IMR-90 (cell line): ENCODE data around the gene MERTK. TPM values are rescaled to one million over a fixed set of nuclear protein-coding genes. Genes with fewer than 3 reads are reported as not detected.

ENCODE experiments used
- ATAC-seq: fragments of 200-7000 bp; cut with Tn5 transposase; 2 replicates; pipeline ENCODE4 v1.9.1; 2020; ENCODE audit warnings: low read depth, mild to moderate bottlenecking, moderate library complexity
- BruUV-seq: library from RNA; stranded (reverse); fragments of 400-500 nt; replicated peaks from 2 replicates; lab custom pipeline; 2021; lab: Mats Ljungman, UMichigan
- CTCF ChIA-PET: fragments of 300-600 bp; formaldehyde crosslinking; extraction: SDS; loops from one replicate; lab custom pipeline; 2021; ENCODE audit warnings: antibody characterized with exemption; lab: Yijun Ruan, JAX
- POLR2A ChIA-PET: fragments of 300-600 bp; sonication (Branson Sonifier 250); formaldehyde crosslinking; loops from one replicate; lab custom pipeline; 2022; ENCODE audit warnings: antibody characterized with exemption; ENCODE audit not compliant: unreplicated experiment; lab: Charles Lee
- DNase-seq: peaks from one replicate; pipeline ENCODE4 v3.0.0; 2013
- H2AFZ ChIP-seq: replicated peaks from 2 replicates; pipeline ENCODE3; 2013; ENCODE audit warnings: low read length, mild to moderate bottlenecking; ENCODE audit not compliant: poor library complexity
- H2AK5ac ChIP-seq: 2 replicates; pipeline ENCODE4 v1.6.1; 2013; ENCODE audit warnings: low read depth, low read length, inconsistent platforms
- H2AK9ac ChIP-seq: replicated peaks from 2 replicates; pipeline ENCODE3; 2013; ENCODE audit warnings: mild to moderate bottlenecking, low read depth, low read length, moderate library complexity; ENCODE audit not compliant: poor library complexity
- H2BK120ac ChIP-seq: 2 replicates; pipeline ENCODE4 v1.6.1; 2013; ENCODE audit warnings: low read depth, low read length, inconsistent platforms
- H2BK15ac ChIP-seq: 3 replicates; pipeline ENCODE4 v1.6.1; 2013; ENCODE audit warnings: low read depth, low read length, inconsistent platforms
- H2BK20ac ChIP-seq: 2 replicates; pipeline ENCODE4 v1.6.1; 2013; ENCODE audit warnings: low read depth, mild to moderate bottlenecking, inconsistent platforms, low read length, moderate library complexity
- H2BK5ac ChIP-seq: 2 replicates; pipeline ENCODE4 v1.6.1; 2013; ENCODE audit warnings: mild to moderate bottlenecking, low read depth, low read length, inconsistent platforms; ENCODE audit not compliant: poor library complexity, severe bottlenecking
- H3K14ac ChIP-seq: replicated peaks from 2 replicates; pipeline ENCODE4 v1.6.1; 2013; ENCODE audit warnings: low read depth, low read length, inconsistent platforms
- H3K18ac ChIP-seq: 2 replicates; pipeline ENCODE4 v1.6.1; 2013; ENCODE audit warnings: low read depth, low read length, control low read depth
- H3K23ac ChIP-seq: 2 replicates; pipeline ENCODE4 v1.6.1; 2013; ENCODE audit warnings: low read depth, low read length, inconsistent platforms
- H3K27ac ChIP-seq: 2 replicates; pipeline ENCODE4 v1.5.1; 2013; ENCODE audit warnings: mild to moderate bottlenecking, control low read depth, low read length; ENCODE audit not compliant: insufficient read depth
- H3K27me3 ChIP-seq: 2 replicates; pipeline ENCODE4 v1.6.1; 2013; ENCODE audit warnings: low read length; ENCODE audit not compliant: control insufficient read depth, insufficient read depth
- H3K36me3 ChIP-seq: 2 replicates; pipeline ENCODE4 v1.6.1; 2013; ENCODE audit warnings: low read length, mixed read lengths; ENCODE audit not compliant: control insufficient read depth, insufficient read depth
- H3K4ac ChIP-seq: 2 replicates; pipeline ENCODE4 v1.6.1; 2013; ENCODE audit warnings: low read depth, low read length, inconsistent platforms
- H3K4me1 ChIP-seq: 2 replicates; pipeline ENCODE4 v1.6.1; 2013; ENCODE audit warnings: low read length, mixed read lengths; ENCODE audit not compliant: control insufficient read depth, insufficient read depth
- H3K4me2 ChIP-seq: 2 replicates; pipeline ENCODE4 v1.6.1; 2013; ENCODE audit warnings: low read depth, mild to moderate bottlenecking, control low read depth, low read length, moderate library complexity
- H3K4me3 ChIP-seq: 2 replicates; pipeline ENCODE4 v1.5.1; 2013; ENCODE audit warnings: low read depth, mild to moderate bottlenecking, control low read depth, low read length, moderate library complexity; ENCODE audit not compliant: insufficient read depth
- H3K56ac ChIP-seq: 2 replicates; pipeline ENCODE4 v1.6.1; 2013; ENCODE audit warnings: low read length, inconsistent platforms; ENCODE audit not compliant: insufficient read depth; ENCODE audit errors: extremely low read depth
- H3K79me1 ChIP-seq, 2 experiments: 2 replicates each; pipeline ENCODE4 v1.6.1; 2013; ENCODE audit warnings: low read length in 2 of 2, inconsistent platforms in 1 of 2, low read depth in 1 of 2
- H3K9ac ChIP-seq: 2 replicates; pipeline ENCODE4 v1.6.1; 2013; ENCODE audit warnings: low read depth, low read length, control low read depth
- H3K9me1 ChIP-seq: 2 replicates; pipeline ENCODE4 v1.6.1; 2013; ENCODE audit warnings: low read length, inconsistent platforms; ENCODE audit not compliant: insufficient read depth
- H3K9me3 ChIP-seq: 2 replicates; pipeline ENCODE4 v1.6.1; 2013; ENCODE audit warnings: low read length; ENCODE audit not compliant: control insufficient read depth, insufficient read depth
- H4K20me1 ChIP-seq: 2 replicates; pipeline ENCODE4 v1.6.1; 2013; ENCODE audit warnings: low read length, inconsistent platforms; ENCODE audit not compliant: insufficient read depth
- H4K5ac ChIP-seq: 2 replicates; pipeline ENCODE4 v1.6.1; 2013; ENCODE audit warnings: mild to moderate bottlenecking, low read depth, low read length, control low read depth
- H4K8ac ChIP-seq, 2 experiments: 2 replicates each; pipeline ENCODE4 v1.6.1; 2013; ENCODE audit warnings: low read depth in 2 of 2, low read length in 2 of 2, control low read depth in 1 of 2, inconsistent platforms in 1 of 2
- H4K91ac ChIP-seq: 2 replicates; pipeline ENCODE4 v1.6.1; 2013; ENCODE audit warnings: low read depth, low read length, inconsistent platforms; ENCODE audit not compliant: insufficient read depth
- BHLHE40 ChIP-seq: fragments of 150-350 bp; IDR thresholded peaks from 2 replicates; pipeline ENCODE4 v1.6.1; 2016; ENCODE audit warnings: mild to moderate bottlenecking, low read depth, low read length
- CEBPB ChIP-seq: IDR thresholded peaks from 2 replicates; pipeline ENCODE4 v1.6.1; 2012; ENCODE audit warnings: low read depth, low read length, improper control_type of control experiment
- CHD1 ChIP-seq: IDR thresholded peaks from 2 replicates; pipeline ENCODE4 v1.6.1; 2012; ENCODE audit warnings: low read depth, low read length, improper control_type of control experiment
- CTCF ChIP-seq: conservative IDR thresholded peaks from 2 replicates; pipeline ENCODE4 v1.5.1; 2012; ENCODE audit warnings: mild to moderate bottlenecking, low read depth, low read length, improper control_type of control experiment
- ELK1 ChIP-seq: fragments of 150-350 bp; IDR thresholded peaks from 2 replicates; pipeline ENCODE4 v1.6.1; 2016; ENCODE audit warnings: low read depth, mild to moderate bottlenecking, low read length, moderate library complexity, borderline replicate concordance
- FOS ChIP-seq: fragments of 150-350 bp; IDR thresholded peaks from 2 replicates; pipeline ENCODE4 v1.6.1; 2016; ENCODE audit warnings: low read depth, low read length
- MAZ ChIP-seq: IDR thresholded peaks from 2 replicates; pipeline ENCODE4 v1.6.1; 2012; ENCODE audit warnings: low read depth, mild to moderate bottlenecking, low read length, improper control_type of control experiment, moderate library complexity, borderline replicate concordance
- MXI1 ChIP-seq: IDR thresholded peaks from 2 replicates; pipeline ENCODE4 v1.6.1; 2012; ENCODE audit warnings: low read depth, mild to moderate bottlenecking, low read length, moderate library complexity, borderline replicate concordance
- NFE2L2 ChIP-seq: fragments of 150-350 bp; IDR thresholded peaks from 2 replicates; pipeline ENCODE4 v1.6.1; 2016; ENCODE audit warnings: low read depth, mild to moderate bottlenecking, low read length
- POLR2A ChIP-seq: IDR thresholded peaks from 2 replicates; pipeline ENCODE4 v1.6.1; 2012; ENCODE audit warnings: mild to moderate bottlenecking, low read depth, low read length
- RAD21 ChIP-seq: IDR thresholded peaks from 2 replicates; pipeline ENCODE4 v1.6.1; 2012; ENCODE audit warnings: low read length, improper control_type of control experiment
- RCOR1 ChIP-seq: IDR thresholded peaks from 2 replicates; pipeline ENCODE4 v1.6.1; 2012; ENCODE audit warnings: mild to moderate bottlenecking, low read length, improper control_type of control experiment; ENCODE audit not compliant: insufficient replicate concordance
- RFX5 ChIP-seq: IDR thresholded peaks from 2 replicates; pipeline ENCODE4 v1.8.0; 2012; ENCODE audit warnings: low read depth, mild to moderate bottlenecking, low read length, moderate library complexity
- SMC3 ChIP-seq: fragments of 150-350 bp; IDR thresholded peaks from 2 replicates; pipeline ENCODE4 v1.6.1; 2016; ENCODE audit warnings: low read depth, mild to moderate bottlenecking, antibody characterized with exemption, low read length, moderate library complexity
- WGBS, 2 experiments: methylation state at CpG; one replicate each; pipeline versions ENCODE4 v1.1.5 to v1.1.7; 2013; ENCODE audit warnings: missing lambda C conversion rate in 2 of 2; ENCODE audit not compliant: insufficient read length in 1 of 2; ENCODE audit errors: extremely low coverage in 2 of 2; 5-methylcytosine and 5-hydroxymethylcytosine counted together
- dilution Hi-C: fragments of 300-500 bp; cut with HindIII; formaldehyde crosslinking; loops from one replicate; pipeline ENCODE4 v1.14.3; 2018; ENCODE audit warnings: low sequenced_read_pairs; ENCODE audit not compliant: unreplicated experiment
- in situ Hi-C: fragments of 300-500 bp; cut with MboI; formaldehyde crosslinking; loops from 3 replicates; pipeline ENCODE4 v1.14.3; 2019; ENCODE audit warnings: low sequenced_read_pairs, inconsistent platforms, mixed read lengths
- intact Hi-C: fragments of 100-400 bp; cut with micrococcal nuclease; formaldehyde crosslinking; loops from 2 replicates; pipeline ENCODE4 v1.10.0; 2022
- polyA plus RNA-seq, 3 experiments: library from polyadenylated mRNA; depleted of rRNA; stranded (reverse); fragments of >200 nt; gene quantifications; 2 replicates each; pipeline ENCODE4 v1.2.3, GENCODE V29; 2012; ENCODE audit warnings: low replicate concordance in 1 of 3
- total RNA-seq: library from RNA; depleted of rRNA; stranded (reverse); fragments of >200 nt; gene quantifications from 2 replicates; pipeline ENCODE4 v1.2.3, GENCODE V29; 2012
- TF ChIP-seq, protein P1 (sequence below): fragments of 150-350 bp; IDR thresholded peaks from 2 replicates; pipeline ENCODE4 v1.6.1; 2017; ENCODE audit warnings: mild to moderate bottlenecking, antibody characterized with exemption, low read length, low read depth

The MERTK gene
- total and polyA plus RNA-seq, 2 of the 4 experiments (the other 2 are of a cell fraction), result 0.36 to 0.62 TPM

- Histone ChIP-seq H2AFZ (peak overlapping the region; percentile 89), H3K9me3 (no peaks in the 10 kb centered on the region), H3K36me3 (no peaks in the 10 kb centered on the region), H4K91ac (no peak overlapping the region), H4K5ac (no peak overlapping the region), H2BK15ac (no peak overlapping the region), H2BK20ac (no peak overlapping the region), H3K14ac (no peak overlapping the region), H3K27ac (no peak overlapping the region), H2BK5ac (no peak overlapping the region), H3K27me3 (peaks cover 57% of the 10 kb centered on the region), H3K4me1 (peaks cover 4% of the 10 kb centered on the region), H2AK5ac (no peak overlapping the region), H3K18ac (no peak overlapping the region), H3K9me1 (peaks cover 3% of the 10 kb centered on the region; the same call in 1 of the 2 replicates), H3K4ac (no peak overlapping the region), H4K20me1 (no peaks in the 10 kb centered on the region), H3K56ac (no peak overlapping the region), H3K9ac (no peak overlapping the region), H3K4me2 (peak overlapping the region; percentile 51; the same call in 1 of the 2 replicates), H3K4me3 (peak overlapping the region; percentile 42), H4K8ac (no peak overlapping the region), H2BK120ac (no peak overlapping the region), H3K79me1 (no peaks in the 10 kb centered on the region), H2AK9ac (no peak overlapping the region), H3K23ac (no peak overlapping the region)
- WGBS, 2 experiments, result 5% methylated on average over 4 of the region's 70 CpGs; no CpG with 5 or more reads in 1 of the 2 experiments
- DNase-seq, result no peak
- in situ Hi-C loops, result no loop called here
- ATAC-seq, result peak; percentile 3
- no TSS peak for BruUV-seq
- CTCF ChIA-PET, result no interaction called here
- intact Hi-C loops, result no loop called here
- dilution Hi-C loops, result no loop called here
- POLR2A ChIA-PET, result no interaction called here
- no peak for TF ChIP-seq CHD1
- no peak for TF ChIP-seq BHLHE40
- TF ChIP-seq FOS, result no peak
- TF ChIP-seq POLR2A, result no peak
- TF ChIP-seq, protein P1, sequence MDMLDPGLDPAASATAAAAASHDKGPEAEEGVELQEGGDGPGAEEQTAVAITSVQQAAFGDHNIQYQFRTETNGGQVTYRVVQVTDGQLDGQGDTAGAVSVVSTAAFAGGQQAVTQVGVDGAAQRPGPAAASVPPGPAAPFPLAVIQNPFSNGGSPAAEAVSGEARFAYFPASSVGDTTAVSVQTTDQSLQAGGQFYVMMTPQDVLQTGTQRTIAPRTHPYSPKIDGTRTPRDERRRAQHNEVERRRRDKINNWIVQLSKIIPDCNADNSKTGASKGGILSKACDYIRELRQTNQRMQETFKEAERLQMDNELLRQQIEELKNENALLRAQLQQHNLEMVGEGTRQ, result no peak
- TF ChIP-seq NFE2L2, result no peak
- no peak for TF ChIP-seq RFX5
- TF ChIP-seq CTCF, result no peak
- TF ChIP-seq ELK1, result no peak
- no peak for TF ChIP-seq MXI1
- TF ChIP-seq MAZ, result no peak
- TF ChIP-seq SMC3, result no peak
- TF ChIP-seq RAD21, result no peak
- TF ChIP-seq CEBPB, result no peak
- no peak for TF ChIP-seq RCOR1
Measured at GRCh38 chr2:111898703-111899514, 502 bp downstream of the MERTK start.
